A673 (cell line): ENCODE measurements around the gene PHACTR2. TPM values are rescaled to one million over a fixed set of nuclear protein-coding genes. Genes with fewer than 3 reads are reported as not detected.
"Not testable (repeated sequence)": the region's sequence is repeated elsewhere in the genome, so short reads cannot be mapped to it uniquely, and the experiment has no call there.

Source experiments
- BruUV-seq: library from RNA; stranded (reverse); fragments of 400-500 nt; replicated peaks from 2 replicates; lab custom pipeline; 2021; lab: Mats Ljungman, UMichigan
- CTCF ChIA-PET: fragments of 300-600 bp; sonication (Branson Sonifier 250); formaldehyde crosslinking; loops from one replicate; lab custom pipeline; 2022; ENCODE audit warnings: antibody characterized with exemption; lab: Charles Lee
- POLR2A ChIA-PET: fragments of 300-600 bp; sonication (Branson Sonifier 250); formaldehyde crosslinking; loops from one replicate; lab custom pipeline; 2022; ENCODE audit warnings: antibody characterized with exemption; ENCODE audit not compliant: low non-redundant PET; lab: Charles Lee
- DNase-seq: peaks from one replicate; pipeline ENCODE4 v3.0.0-alpha.2; 2015; ENCODE audit warnings: low spot score
- H3K27ac ChIP-seq: fragments of 200-600 bp; sonication (generic); 2 replicates; pipeline ENCODE4 v1.5.1; 2016; ENCODE audit warnings: mixed run types, low read depth, mild to moderate bottlenecking, mixed read lengths, antibody characterized with exemption, low read length; ENCODE audit not compliant: poor library complexity, severe bottlenecking
- H3K27me3 ChIP-seq: fragments of 200-600 bp; sonication (generic); replicated peaks from 2 replicates; pipeline ENCODE4 v1.6.1; 2017; ENCODE audit warnings: mixed run types, low read depth, mild to moderate bottlenecking, mixed read lengths, antibody characterized with exemption, low read length; ENCODE audit not compliant: insufficient read depth, poor library complexity
- H3K36me3 ChIP-seq: fragments of 200-600 bp; sonication (generic); 2 replicates; pipeline ENCODE4 v1.6.1; 2016; ENCODE audit warnings: mixed run types, mild to moderate bottlenecking, mixed read lengths, antibody characterized with exemption, low read length; ENCODE audit not compliant: insufficient read depth, poor library complexity, severe bottlenecking
- H3K4me1 ChIP-seq: fragments of 200-600 bp; sonication (generic); 2 replicates; pipeline ENCODE4 v1.6.1; 2017; ENCODE audit warnings: mixed run types, mild to moderate bottlenecking, mixed read lengths, antibody characterized with exemption, low read length; ENCODE audit not compliant: insufficient read depth, poor library complexity, severe bottlenecking
- H3K4me3 ChIP-seq: fragments of 200-600 bp; sonication (generic); 2 replicates; pipeline ENCODE4 v1.5.1; 2016; ENCODE audit warnings: low read depth, mixed run types, mild to moderate bottlenecking, mixed read lengths, low read length; ENCODE audit not compliant: poor library complexity, severe bottlenecking
- H3K9me3 ChIP-seq: fragments of 200-600 bp; sonication (generic); 2 replicates; pipeline ENCODE4 v1.6.1; 2016; ENCODE audit warnings: mixed run types, low read depth, mild to moderate bottlenecking, mixed read lengths, antibody characterized with exemption, low read length; ENCODE audit not compliant: poor library complexity, severe bottlenecking
- CTCF ChIP-seq: fragments of 300-800, 200-600 bp; sonication (generic); conservative IDR thresholded peaks from 2 replicates; pipeline ENCODE4 v1.5.1; 2017; ENCODE audit warnings: low read depth, mild to moderate bottlenecking, antibody characterized with exemption, low read length, moderate library complexity, mixed read lengths
- EZH2 ChIP-seq: fragments of 200-600 bp; sonication (generic); IDR thresholded peaks from 2 replicates; pipeline ENCODE4 v1.6.1; 2017; ENCODE audit warnings: borderline replicate concordance, low read depth, mild to moderate bottlenecking, mixed read lengths, antibody characterized with exemption, low read length; ENCODE audit not compliant: poor library complexity, severe bottlenecking
- intact Hi-C: fragments of 100-400 bp; cut with micrococcal nuclease; formaldehyde crosslinking; loops from one replicate; pipeline ENCODE4 v1.10.0; 2022; ENCODE audit not compliant: unreplicated experiment
- total RNA-seq: library from RNA; stranded (reverse); gene quantifications from 2 replicates; pipeline ENCODE4 v1.2.3, GENCODE V29; 2021

The PHACTR2 gene
- total RNA-seq, 1 experiment from 2014 or later = 2.4 TPM

- intact Hi-C loops = not testable (repeated sequence)
These were observed 120.7 kb downstream of the PHACTR2 start for GRCh38 chr6:143798487-143798886.

DNA sequence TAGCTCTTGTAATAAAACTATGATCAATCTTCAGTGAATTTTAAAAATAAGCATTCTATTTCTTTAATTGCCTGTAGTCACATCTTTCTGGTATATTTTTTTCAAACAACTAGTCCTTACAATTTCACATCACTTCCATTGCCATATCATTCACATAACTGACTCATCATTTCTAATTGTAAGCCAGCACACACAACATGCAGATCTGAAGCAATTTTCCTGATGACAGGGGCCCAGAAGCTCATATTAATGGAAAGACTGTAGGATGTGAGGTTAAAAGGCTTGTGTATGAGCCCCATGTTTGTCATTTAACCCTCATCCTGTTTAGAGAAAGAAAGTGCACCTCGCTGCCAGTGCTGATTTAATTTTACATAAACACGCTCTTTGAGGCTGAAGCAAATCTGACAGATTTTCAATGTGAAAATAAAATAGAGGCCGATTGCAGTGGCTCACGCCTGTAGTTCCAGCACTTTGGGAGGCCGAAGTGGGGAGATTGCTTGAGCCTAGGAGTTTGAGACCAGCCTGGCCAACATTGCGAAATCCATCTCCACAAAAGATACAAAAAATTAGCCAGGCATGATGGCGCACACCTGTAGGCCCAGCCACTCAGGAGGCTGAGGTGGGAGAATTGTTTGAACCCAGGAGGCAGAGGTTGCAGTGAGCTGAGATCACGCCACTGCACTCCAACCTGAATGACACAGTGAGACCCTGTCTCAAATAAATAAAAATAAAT, 125.2 kb downstream of the PHACTR2 start:
- no peak for DNase-seq
- no peaks in the 10 kb centered on the region for H3K9me3 ChIP-seq
- no peaks in the 10 kb centered on the region for H3K27me3 ChIP-seq
- H3K27ac ChIP-seq = no peak overlapping the region
- H3K4me1 ChIP-seq = no peaks in the 10 kb centered on the region
- BruUV-seq = no TSS peak
- no peak overlapping the region for H3K4me3 ChIP-seq
- intact Hi-C loops = no loop called here
- ChIA-PET CTCF (no interaction called here), POLR2A (no interaction called here)
- no peaks in the 10 kb centered on the region for H3K36me3 ChIP-seq
- TF ChIP-seq EZH2 = no peak
- no peak for TF ChIP-seq CTCF

More at GRCh38 chr6:143798487-143798886, 120.7 kb downstream of the PHACTR2 start:
- H3K4me3 ChIP-seq, POLR2A ChIA-PET, DNase-seq, H3K27ac ChIP-seq, H3K9me3 ChIP-seq, CTCF ChIA-PET, H3K4me1 ChIP-seq, BruUV-seq, H3K36me3 ChIP-seq, H3K27me3 ChIP-seq: not testable (repeated sequence)

DNA sequence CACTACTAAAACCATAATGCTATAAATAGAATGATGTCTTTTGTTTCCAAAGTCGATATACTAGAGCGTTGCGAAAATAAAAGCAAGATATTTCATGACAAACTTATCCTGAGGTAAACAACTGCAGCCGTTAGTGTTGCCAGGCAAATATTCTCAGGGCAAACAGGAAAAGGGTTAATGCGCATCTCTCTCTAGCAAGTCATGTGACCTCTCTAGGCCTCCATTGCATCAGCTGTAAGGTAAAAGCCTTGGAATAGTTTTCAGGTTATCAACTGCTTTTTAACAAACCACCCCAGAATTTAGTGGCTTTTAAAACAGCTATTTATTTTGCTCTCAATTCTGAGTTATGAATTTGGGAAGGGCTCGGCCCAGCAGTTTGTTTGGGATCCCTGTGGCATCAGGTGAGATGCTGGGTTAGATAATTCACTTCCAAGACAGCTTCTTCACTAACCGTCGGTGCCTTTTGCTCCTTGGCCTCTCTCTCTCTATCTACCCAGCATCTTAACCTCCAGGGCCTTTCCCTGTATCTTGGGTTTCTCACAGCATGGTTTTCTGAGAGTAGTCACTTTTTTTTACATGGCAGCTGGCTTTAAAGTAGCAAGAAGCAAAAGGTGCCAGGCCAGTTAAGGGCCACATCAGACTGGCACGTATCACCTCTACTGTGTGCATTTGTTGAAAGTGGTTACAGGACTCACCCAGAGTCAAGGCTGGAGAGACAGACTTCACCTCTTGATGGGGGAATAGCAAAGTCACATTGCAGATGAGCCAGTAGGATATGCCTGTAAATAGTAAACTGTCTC, 126.2 kb downstream of the PHACTR2 start:
- no peak for TF ChIP-seq CTCF
- POLR2A ChIA-PET = no interaction called here
- Histone ChIP-seq H3K9me3 (no peaks in the 10 kb centered on the region), H3K36me3 (no peaks in the 10 kb centered on the region), H3K4me3 (no peak overlapping the region), H3K27me3 (no peaks in the 10 kb centered on the region), H3K4me1 (no peaks in the 10 kb centered on the region), H3K27ac (no peak overlapping the region)
- intact Hi-C loops = no loop called here
- CTCF ChIA-PET = no interaction called here
- no TSS peak for BruUV-seq
- DNase-seq = no peak
